Measurements from ENCODE around the gene GNG7.

GNG7 gene

GRCh38 chr19:2732883-2733282 is 30.4 kb upstream of the GNG7 start:
- H2BK12ac ChIP-seq (ENCODE audit: low read length), result no peak overlapping the region
- H3K4me1 ChIP-seq (ENCODE audit: control insufficient read depth in 2 of 2, insufficient read depth in 1 of 2, low read depth in 1 of 2, low read length in 2 of 2), result peaks cover 0 to 8% of the 10 kb centered on the region in 2 donors
- H3K4me3 ChIP-seq (ENCODE audit: low read length in 2 of 2), result no peak overlapping the region
- H3K14ac ChIP-seq (ENCODE audit: low read length), result peak overlapping the region; percentile 71
- no peak overlapping the region for H3K4me2 ChIP-seq (ENCODE audit: insufficient read depth, low read length, poor library complexity, severe bottlenecking)
- H3K9me3 ChIP-seq (replicated peaks in 1 of 2; ENCODE audit: control insufficient read depth in 2 of 2, insufficient read depth in 1 of 2, low read depth in 1 of 2, low read length in 2 of 2), result peaks cover 0 to 7% of the 10 kb centered on the region in 2 donors
- no peak overlapping the region for H3K23ac ChIP-seq (ENCODE audit: low read depth, low read length, poor library complexity)
- H3K27me3 ChIP-seq (ENCODE audit: control insufficient read depth in 3 of 3, insufficient read depth in 3 of 3, low read depth in 1 of 3, low read length in 3 of 3), result peaks cover 0 to under 1% (median 0%) of the 10 kb centered on the region in 3 experiments
- no peak overlapping the region for H4K8ac ChIP-seq (ENCODE audit: low read depth, low read length)
- H2BK5ac ChIP-seq (ENCODE audit: low read length), result no peak overlapping the region
- no peak overlapping the region for H3K9ac ChIP-seq (ENCODE audit: low read depth, low read length, poor library complexity)
- H4K91ac ChIP-seq (ENCODE audit: low read depth, low read length, poor library complexity), result no peak overlapping the region
- no peak overlapping the region for H2BK120ac ChIP-seq (ENCODE audit: low read depth, low read length)
- no CpG with 5 or more reads among the region's 38 CpGs for WGBS, 2 donors (ENCODE audit: extremely low coverage in 2 of 2, insufficient read length in 2 of 2, insufficient replicate concordance in 1 of 2)
- no peak overlapping the region for H2AFZ ChIP-seq (ENCODE audit: low read length)
- H2BK15ac ChIP-seq (ENCODE audit: low read length), result no peak overlapping the region
- H3K4ac ChIP-seq (ENCODE audit: low read length), result no peak overlapping the region
- peaks cover 11% of the 10 kb centered on the region for H3K79me1 ChIP-seq (ENCODE audit: low read depth, low read length)
- H3K36me3 ChIP-seq (replicated peaks in 1 of 2; ENCODE audit: control insufficient read depth in 2 of 2, insufficient read depth in 2 of 2, low read length in 2 of 2), result peaks cover 27 to 41% of the 10 kb centered on the region in 2 donors
- no peak overlapping the region for H2AK5ac ChIP-seq (ENCODE audit: low read depth, low read length)
- no peak for DNase-seq (ENCODE audit: low spot score)
- H3K18ac ChIP-seq (ENCODE audit: low read length), result no peak overlapping the region
- H3K27ac ChIP-seq (replicated peaks; ENCODE audit: low read length), result no peak overlapping the region

GRCh38 chr19:2732157-2732725 is 29.7 kb upstream of the GNG7 start:
- peaks cover 0 to 7% (median 0%) of the 10 kb centered on the region in 3 experiments for H3K27me3 ChIP-seq (ENCODE audit: control insufficient read depth in 3 of 3, insufficient read depth in 3 of 3, low read depth in 1 of 3, low read length in 3 of 3)
- H3K27ac ChIP-seq (replicated peaks; ENCODE audit: low read length), result no peak overlapping the region
- no peak overlapping the region for H3K4me3 ChIP-seq (ENCODE audit: low read length in 2 of 2)
- H3K14ac ChIP-seq (ENCODE audit: low read length), result no peak overlapping the region
- no peak overlapping the region for H2BK120ac ChIP-seq (ENCODE audit: low read depth, low read length)
- H3K18ac ChIP-seq (ENCODE audit: low read length), result no peak overlapping the region
- no CpG with 5 or more reads among the region's 33 CpGs for WGBS, 2 donors (ENCODE audit: extremely low coverage in 2 of 2, insufficient read length in 2 of 2, insufficient replicate concordance in 1 of 2)
- no peak overlapping the region for H3K23ac ChIP-seq (ENCODE audit: low read depth, low read length, poor library complexity)
- no peak overlapping the region for H3K9ac ChIP-seq (ENCODE audit: low read depth, low read length, poor library complexity)
- no peak overlapping the region for H4K8ac ChIP-seq (ENCODE audit: low read depth, low read length)
- H2AK5ac ChIP-seq (ENCODE audit: low read depth, low read length), result no peak overlapping the region
- H3K9me3 ChIP-seq (replicated peaks in 1 of 2; ENCODE audit: control insufficient read depth in 2 of 2, insufficient read depth in 1 of 2, low read depth in 1 of 2, low read length in 2 of 2), result peaks cover 0 to 7% of the 10 kb centered on the region in 2 donors
- peaks cover 0 to 8% of the 10 kb centered on the region in 2 donors for H3K4me1 ChIP-seq (ENCODE audit: control insufficient read depth in 2 of 2, insufficient read depth in 1 of 2, low read depth in 1 of 2, low read length in 2 of 2)
- H3K79me1 ChIP-seq (ENCODE audit: low read depth, low read length), result peaks cover 11% of the 10 kb centered on the region
- no peak overlapping the region for H2BK12ac ChIP-seq (ENCODE audit: low read length)
- H2BK15ac ChIP-seq (ENCODE audit: low read length), result no peak overlapping the region
- H2AFZ ChIP-seq (ENCODE audit: low read length), result no peak overlapping the region
- peaks cover 27 to 41% of the 10 kb centered on the region in 2 donors for H3K36me3 ChIP-seq (replicated peaks in 1 of 2; ENCODE audit: control insufficient read depth in 2 of 2, insufficient read depth in 2 of 2, low read length in 2 of 2)
- H2BK5ac ChIP-seq (ENCODE audit: low read length), result no peak overlapping the region
- no peak overlapping the region for H4K91ac ChIP-seq (ENCODE audit: low read depth, low read length, poor library complexity)
- no peak overlapping the region for H3K4ac ChIP-seq (ENCODE audit: low read length)
- DNase-seq (ENCODE audit: low spot score), result no peak
- no peak overlapping the region for H3K4me2 ChIP-seq (ENCODE audit: insufficient read depth, low read length, poor library complexity, severe bottlenecking)

- no peak overlapping the region for H2BK12ac ChIP-seq (ENCODE audit: low read length)
- WGBS, 2 donors (ENCODE audit: extremely low coverage in 2 of 2, insufficient read length in 2 of 2, insufficient replicate concordance in 1 of 2), result no CpG with 5 or more reads among the region's 41 CpGs
- H4K8ac ChIP-seq (ENCODE audit: low read depth, low read length), result no peak overlapping the region
- H3K23ac ChIP-seq (ENCODE audit: low read depth, low read length, poor library complexity), result no peak overlapping the region
- no peak for DNase-seq (ENCODE audit: low spot score)
- H2BK120ac ChIP-seq (ENCODE audit: low read depth, low read length), result no peak overlapping the region
- H3K4me3 ChIP-seq (ENCODE audit: low read length in 2 of 2), result no peak overlapping the region
- no peak overlapping the region for H2BK15ac ChIP-seq (ENCODE audit: low read length)
- peak overlapping the region; percentile 21 for H3K9ac ChIP-seq (ENCODE audit: low read depth, low read length, poor library complexity)
- H3K4me1 ChIP-seq (ENCODE audit: control insufficient read depth in 2 of 2, insufficient read depth in 1 of 2, low read depth in 1 of 2, low read length in 2 of 2), result peaks cover 0 to 10% of the 10 kb centered on the region in 2 donors
- peaks cover 21 to 33% of the 10 kb centered on the region in 2 donors for H3K36me3 ChIP-seq (replicated peaks in 1 of 2; ENCODE audit: control insufficient read depth in 2 of 2, insufficient read depth in 2 of 2, low read length in 2 of 2)
- no peak overlapping the region for H2BK5ac ChIP-seq (ENCODE audit: low read length)
- peaks cover 0 to 14% (median 0%) of the 10 kb centered on the region in 3 experiments for H3K27me3 ChIP-seq (ENCODE audit: control insufficient read depth in 3 of 3, insufficient read depth in 3 of 3, low read depth in 1 of 3, low read length in 3 of 3)
- peaks cover 8% of the 10 kb centered on the region for H3K79me1 ChIP-seq (ENCODE audit: low read depth, low read length)
- peaks cover 0 to 2% of the 10 kb centered on the region in 2 donors for H3K9me3 ChIP-seq (replicated peaks in 1 of 2; ENCODE audit: control insufficient read depth in 2 of 2, insufficient read depth in 1 of 2, low read depth in 1 of 2, low read length in 2 of 2)
- H3K4me2 ChIP-seq (ENCODE audit: insufficient read depth, low read length, poor library complexity, severe bottlenecking), result no peak overlapping the region
- no peak overlapping the region for H2AK5ac ChIP-seq (ENCODE audit: low read depth, low read length)
- H4K91ac ChIP-seq (ENCODE audit: low read depth, low read length, poor library complexity), result no peak overlapping the region
- H2AFZ ChIP-seq (ENCODE audit: low read length), result no peak overlapping the region
- H3K18ac ChIP-seq (ENCODE audit: low read length), result no peak overlapping the region
- no peak overlapping the region for H3K27ac ChIP-seq (replicated peaks; ENCODE audit: low read length)
- H3K14ac ChIP-seq (ENCODE audit: low read length), result peak overlapping the region; percentile 21
- H3K4ac ChIP-seq (ENCODE audit: low read length), result no peak overlapping the region
Measured at GRCh38 chr19:2731181-2731995, 28.9 kb upstream of the GNG7 start.

All from neuronal stem cell (in vitro differentiated cells).